ENCODE measurements around the gene CCSER1. TPM values are rescaled to one million over a fixed set of nuclear protein-coding genes. Genes with fewer than 3 reads are reported as not detected.
"Not testable (repeated sequence)": the region's sequence is repeated elsewhere in the genome, so short reads cannot be mapped to it uniquely, and the experiment has no call there.

The CCSER1 gene

DNA sequence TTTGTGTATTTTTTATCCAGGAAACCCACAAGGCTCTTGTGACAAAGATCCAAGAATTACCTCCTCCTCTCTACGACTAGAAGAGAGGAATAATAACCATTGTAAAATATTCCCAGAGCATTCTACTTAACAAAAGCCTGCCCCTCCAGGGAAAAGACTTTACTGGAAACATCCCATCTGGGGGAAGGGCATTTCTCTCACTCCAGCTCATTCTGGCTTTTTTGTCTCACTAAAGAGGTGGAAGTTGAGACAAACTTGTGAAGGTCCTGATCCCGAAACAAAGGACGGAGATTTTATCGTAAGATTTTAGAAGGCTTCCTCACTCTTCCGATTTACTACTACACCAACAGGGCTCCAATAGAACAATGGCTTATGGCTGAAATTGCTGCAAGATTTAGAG lies 1484.6 kb downstream of the CCSER1 start:
- Histone ChIP-seq H3K9ac (ENCODE audit: low read depth, low read length) (no peak overlapping the region), H3K4me2 (ENCODE audit: low read length) (no peak overlapping the region), H3K9me3 (replicated peaks; ENCODE audit: low read length) (peaks cover 6% of the 10 kb centered on the region), H3K27me3 (ENCODE audit: control insufficient read depth, insufficient read depth, low read length) (no peaks in the 10 kb centered on the region), H3K4me3 (ENCODE audit: low read length) (no peak overlapping the region), H3K36me3 (ENCODE audit: insufficient read depth, low read length) (no peaks in the 10 kb centered on the region), H3K4me1 (ENCODE audit: control insufficient read depth, insufficient read depth, low read length) (no peaks in the 10 kb centered on the region)

GRCh38 chr4:91620952-91621351 lies 1493.8 kb downstream of the CCSER1 start:
- H3K27me3 ChIP-seq (ENCODE audit: control insufficient read depth, insufficient read depth, low read length): no peaks in the 10 kb centered on the region
- H3K36me3 ChIP-seq (ENCODE audit: insufficient read depth, low read length): no peaks in the 10 kb centered on the region
- H3K9ac ChIP-seq (ENCODE audit: low read depth, low read length): no peak overlapping the region
- H3K4me1 ChIP-seq (ENCODE audit: control insufficient read depth, insufficient read depth, low read length): no peaks in the 10 kb centered on the region
- peaks cover 8% of the 10 kb centered on the region for H3K9me3 ChIP-seq (replicated peaks; ENCODE audit: low read length)
- H3K4me3 ChIP-seq (ENCODE audit: low read length): no peak overlapping the region
- no peak overlapping the region for H3K4me2 ChIP-seq (ENCODE audit: low read length)

DNA sequence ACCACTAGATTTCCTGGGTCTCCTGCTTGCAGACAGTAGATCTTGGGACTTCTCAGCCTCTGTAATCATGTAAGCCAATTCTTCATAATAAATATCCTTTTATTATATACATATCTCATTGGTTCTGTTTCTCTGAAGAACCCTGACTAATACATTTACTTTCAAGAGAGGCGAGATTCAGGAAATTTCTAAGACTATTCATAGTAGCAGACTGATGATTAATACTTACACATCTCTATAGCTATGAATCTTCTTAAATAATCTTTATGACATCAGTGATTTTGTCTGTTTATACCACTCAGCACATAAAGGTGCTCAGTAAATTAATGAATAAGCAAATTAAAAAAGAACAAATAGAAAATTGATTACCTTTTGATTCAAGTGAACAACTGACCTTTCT lies 1494.3 kb downstream of the CCSER1 start:
- Histone ChIP-seq H3K4me2 (ENCODE audit: low read length) (no peak overlapping the region), H3K4me1 (ENCODE audit: control insufficient read depth, insufficient read depth, low read length) (no peaks in the 10 kb centered on the region), H3K9ac (ENCODE audit: low read depth, low read length) (no peak overlapping the region)

GRCh38 chr4:91622925-91623602 lies 1495.9 kb downstream of the CCSER1 start:
- Histone ChIP-seq H3K4me3 (ENCODE audit: low read length) (no peak overlapping the region), H3K4me1 (ENCODE audit: control insufficient read depth, insufficient read depth, low read length) (no peaks in the 10 kb centered on the region), H3K27me3 (ENCODE audit: control insufficient read depth, insufficient read depth, low read length) (no peaks in the 10 kb centered on the region), H3K9ac (ENCODE audit: low read depth, low read length) (no peak overlapping the region), H3K4me2 (ENCODE audit: low read length) (no peak overlapping the region), H3K36me3 (ENCODE audit: insufficient read depth, low read length) (no peaks in the 10 kb centered on the region), H3K9me3 (replicated peaks; ENCODE audit: low read length) (peaks cover 4% of the 10 kb centered on the region)

More for the DNA sequence above, 1494.3 kb downstream of the CCSER1 start:
- H3K27me3 ChIP-seq (ENCODE audit: control insufficient read depth, insufficient read depth, low read length): no peaks in the 10 kb centered on the region
- no peak overlapping the region for H3K4me3 ChIP-seq (ENCODE audit: low read length)
- no peaks in the 10 kb centered on the region for H3K36me3 ChIP-seq (ENCODE audit: insufficient read depth, low read length)
- peaks cover 8% of the 10 kb centered on the region for H3K9me3 ChIP-seq (replicated peaks; ENCODE audit: low read length)

DNA sequence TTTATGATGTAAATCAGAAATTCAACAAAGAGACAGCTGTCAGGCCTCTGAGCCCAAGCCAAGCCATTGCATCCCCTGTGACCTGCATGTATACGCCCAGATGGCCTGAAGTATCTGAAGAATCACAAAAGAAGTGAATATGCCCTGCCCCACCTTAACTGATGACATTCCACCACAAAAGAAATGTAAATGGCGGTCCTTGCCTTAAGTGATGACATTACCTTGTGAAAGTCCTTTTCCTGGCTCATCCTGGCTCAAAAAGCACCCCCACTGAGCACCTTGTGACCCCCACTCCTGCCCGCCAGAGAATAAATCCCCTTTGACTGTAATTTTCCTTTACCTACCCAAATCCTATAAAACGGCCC lies 1496.4 kb downstream of the CCSER1 start:
- not testable (repeated sequence) for H3K27me3 ChIP-seq (ENCODE audit: control insufficient read depth, insufficient read depth, low read length); H3K4me1 ChIP-seq (ENCODE audit: control insufficient read depth, insufficient read depth, low read length); H3K4me3 ChIP-seq (ENCODE audit: low read length); H3K4me2 ChIP-seq (ENCODE audit: low read length); H3K9ac ChIP-seq (ENCODE audit: low read depth, low read length); H3K9me3 ChIP-seq (replicated peaks; ENCODE audit: low read length); H3K36me3 ChIP-seq (ENCODE audit: insufficient read depth, low read length)

- H3K9ac ChIP-seq (ENCODE audit: low read depth, low read length): no peak overlapping the region
- no peaks in the 10 kb centered on the region for H3K27me3 ChIP-seq (ENCODE audit: control insufficient read depth, insufficient read depth, low read length)
- no peak overlapping the region for H3K4me3 ChIP-seq (ENCODE audit: low read length)
- no peaks in the 10 kb centered on the region for H3K4me1 ChIP-seq (ENCODE audit: control insufficient read depth, insufficient read depth, low read length)
- no peaks in the 10 kb centered on the region for H3K36me3 ChIP-seq (ENCODE audit: insufficient read depth, low read length)
- no peak overlapping the region for H3K4me2 ChIP-seq (ENCODE audit: low read length)
- no peaks in the 10 kb centered on the region for H3K9me3 ChIP-seq (replicated peaks; ENCODE audit: low read length)
Observed at GRCh38 chr4:91630054-91630453, 1502.9 kb downstream of the CCSER1 start.

GRCh38 chr4:91630764-91631163 lies 1503.6 kb downstream of the CCSER1 start:
- no peaks in the 10 kb centered on the region for H3K9me3 ChIP-seq (replicated peaks; ENCODE audit: low read length)
- H3K9ac ChIP-seq (ENCODE audit: low read depth, low read length): no peak overlapping the region
- H3K4me3 ChIP-seq (ENCODE audit: low read length): no peak overlapping the region
- no peak overlapping the region for H3K4me2 ChIP-seq (ENCODE audit: low read length)
- H3K27me3 ChIP-seq (ENCODE audit: control insufficient read depth, insufficient read depth, low read length): no peaks in the 10 kb centered on the region
- no peaks in the 10 kb centered on the region for H3K4me1 ChIP-seq (ENCODE audit: control insufficient read depth, insufficient read depth, low read length)
- no peaks in the 10 kb centered on the region for H3K36me3 ChIP-seq (ENCODE audit: insufficient read depth, low read length)

DNA sequence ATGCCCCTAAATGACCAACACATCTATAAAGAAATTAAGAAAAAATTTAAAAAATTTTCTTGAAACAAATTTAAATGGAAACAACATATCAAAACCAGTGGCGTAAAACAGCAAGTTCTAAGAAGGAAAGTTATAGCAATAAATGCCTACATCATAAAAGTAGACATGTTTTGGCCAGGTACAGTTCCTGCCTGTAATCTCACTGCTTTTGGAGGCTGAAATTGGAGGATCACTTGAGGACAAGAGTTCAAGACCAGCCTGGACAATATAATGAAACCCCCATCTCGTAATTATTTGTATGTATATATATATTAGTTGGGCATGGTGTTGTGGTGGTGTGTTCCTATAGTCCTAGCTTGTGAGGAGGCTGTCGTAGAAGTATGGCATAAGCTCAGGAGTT lies 1504.1 kb downstream of the CCSER1 start:
- H3K4me3 ChIP-seq (ENCODE audit: low read length): no peak overlapping the region
- H3K36me3 ChIP-seq (ENCODE audit: insufficient read depth, low read length): no peaks in the 10 kb centered on the region
- no peaks in the 10 kb centered on the region for H3K4me1 ChIP-seq (ENCODE audit: control insufficient read depth, insufficient read depth, low read length)
- H3K9ac ChIP-seq (ENCODE audit: low read depth, low read length): no peak overlapping the region
- H3K27me3 ChIP-seq (ENCODE audit: control insufficient read depth, insufficient read depth, low read length): no peaks in the 10 kb centered on the region
- no peaks in the 10 kb centered on the region for H3K9me3 ChIP-seq (replicated peaks; ENCODE audit: low read length)
- no peak overlapping the region for H3K4me2 ChIP-seq (ENCODE audit: low read length)

DNA sequence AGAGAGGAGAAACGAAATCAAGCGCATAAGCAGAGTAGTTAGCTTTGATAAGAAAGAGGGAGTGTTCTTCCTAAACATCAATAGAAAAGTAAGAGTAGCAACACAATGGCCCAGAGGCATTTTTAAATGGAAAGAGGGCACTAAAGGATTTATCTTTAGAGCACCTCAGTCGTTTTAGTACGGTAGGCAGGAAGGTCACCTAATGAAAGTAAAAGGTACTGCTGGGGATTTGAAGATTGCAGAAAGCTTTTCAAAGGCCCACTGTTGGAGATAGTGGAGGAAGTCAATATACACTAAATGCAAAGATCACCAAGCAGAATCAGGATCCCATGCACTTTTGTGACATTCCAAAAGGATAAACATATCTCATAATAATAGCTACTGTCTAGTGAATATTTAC lies 1508.9 kb downstream of the CCSER1 start:
- Histone ChIP-seq H3K9ac (ENCODE audit: low read depth, low read length) (no peak overlapping the region), H3K4me1 (ENCODE audit: control insufficient read depth, insufficient read depth, low read length) (no peaks in the 10 kb centered on the region), H3K4me3 (ENCODE audit: low read length) (no peak overlapping the region), H3K9me3 (replicated peaks; ENCODE audit: low read length) (no peaks in the 10 kb centered on the region), H3K36me3 (ENCODE audit: insufficient read depth, low read length) (no peaks in the 10 kb centered on the region), H3K27me3 (ENCODE audit: control insufficient read depth, insufficient read depth, low read length) (no peaks in the 10 kb centered on the region), H3K4me2 (ENCODE audit: low read length) (no peak overlapping the region)

Small RNAs within 50 kb of the gene (small RNA-seq; reads per million reads assigned to genes)
- not detected for gene AC093729.1
- 0.56 reads per million for gene TMSB4XP8
